NCI-H748 treated with DMSO at 0.1 percent for 48 hours (cell line): Measurements from ENCODE around the gene P3H3.
A peak's percentile ranks its signal among the peaks of the same experiment; 100 is the strongest.
"Not testable (repeated sequence)": the region's sequence is repeated elsewhere in the genome, so short reads cannot be mapped to it uniquely, and the experiment has no call there.

Experiments used
- DNase-seq: peaks from one replicate; lab custom pipeline; 2025; lab: John Stamatoyannopoulos, UW

Gene P3H3

GRCh38 chr12:6867413-6868210 lies 39.4 kb downstream of the P3H3 start, which contains the start of gene TPI1:
TPI1 (plus strand) TSS chr12:6867531; CDS start chr12:6867567, 36 bp downstream.
- DNase-seq = peak; percentile 25

GRCh38 chr12:6868211-6869048 lies 40.2 kb downstream of the P3H3 start:
- no peak for DNase-seq

- DNase-seq = peak; percentile 32
Measured at GRCh38 chr12:6869049-6870021, 41.1 kb downstream of the P3H3 start.

- not testable (repeated sequence) for DNase-seq
Measured at GRCh38 chr12:6870304-6870703, 42.1 kb downstream of the P3H3 start.

GRCh38 chr12:6871052-6871957 lies 43.1 kb downstream of the P3H3 start:
- DNase-seq = no peak

- peak; percentile 21 for DNase-seq
Measured at GRCh38 chr12:6872073-6873048, 44.2 kb downstream of the P3H3 start.

- DNase-seq = peak; percentile 71
Measured at GRCh38 chr12:6873094-6874014, 45.1 kb downstream of the P3H3 start, which contains the start of gene SPSB2. SPSB2 (minus strand) TSS chr12:6873303; CDS start chr12:6872901, 402 bp downstream.

- DNase-seq = not testable (repeated sequence)
Measured at GRCh38 chr12:6874015-6874368, 45.8 kb downstream of the P3H3 start.

- DNase-seq = not testable (repeated sequence)
Measured at GRCh38 chr12:6879824-6880223, 51.6 kb downstream of the P3H3 start.

- no peak for DNase-seq
Measured at GRCh38 chr12:6883252-6883651, 55.0 kb downstream of the P3H3 start.

- no peak for DNase-seq
Measured at GRCh38 chr12:6883683-6884082, 55.5 kb downstream of the P3H3 start.

- no peak for DNase-seq
Measured at GRCh38 chr12:6884539-6884938, 56.3 kb downstream of the P3H3 start.

- DNase-seq = not testable (repeated sequence)
Measured at GRCh38 chr12:6886206-6886999, 58.2 kb downstream of the P3H3 start.

- no peak for DNase-seq
Measured at GRCh38 chr12:6887460-6887859, 59.3 kb downstream of the P3H3 start.

- DNase-seq = no peak
Measured at GRCh38 chr12:6888360-6888759, 60.2 kb downstream of the P3H3 start.

- DNase-seq = not testable (repeated sequence)
Measured at GRCh38 chr12:6888794-6889193, 60.6 kb downstream of the P3H3 start.
